HepG2 (cell line): ENCODE measurements around the gene CHID1. TPM values are rescaled to one million over a fixed set of nuclear protein-coding genes. Genes with fewer than 3 reads are reported as not detected.

Experiments
- AGO2 ChIP-seq: fragments of 200-400 bp; formaldehyde crosslinking; optimal IDR thresholded peaks from 2 replicates; pipeline ENCODE3; 2017; ENCODE audit warnings: mild to moderate bottlenecking, low read depth, low read length, moderate library complexity
- HNF1A ChIP-seq, 2 experiments: sonication (generic) in 1 of 2; formaldehyde crosslinking in 1 of 2; IDR thresholded peaks; 2 replicates each; pipeline versions ENCODE4 v1.4.0 to v1.6.1; 2016 to 2020; ENCODE audit warnings: borderline replicate concordance in 1 of 2, low read depth in 1 of 2, mild to moderate bottlenecking in 1 of 2, missing genetic modification reagents in 1 of 2
- HNF1B ChIP-seq: sonication (generic); formaldehyde crosslinking; IDR thresholded peaks from 2 replicates; pipeline ENCODE4 v1.5.1; 2020; ENCODE audit warnings: mild to moderate bottlenecking, moderate library complexity, missing genetic modification reagents
- polyA plus RNA-seq, 8 experiments: library from polyadenylated mRNA; depleted of rRNA in 3 of 8; stranded (reverse) in 7 of 8; unstranded in 1 of 8; fragments of >200 nt; fragmentation: Illumina TruSeq in 4 of 8; extraction: Trizol in 4 of 8; gene quantifications; 2 replicates each; pipeline versions ENCODE4 v1.2.1 to v1.2.3, GENCODE V29; 2011 to 2016; ENCODE audit warnings: low read depth in 4 of 8, missing spikeins in 1 of 8, mixed read lengths in 1 of 8; ENCODE audit not compliant: insufficient read depth in 1 of 8
- total RNA-seq, 5 experiments: library from RNA; depleted of rRNA; stranded (reverse); fragments of >200 nt; fragmentation: Illumina TruSeq; extraction: Trizol; gene quantifications; 2 replicates each; pipeline ENCODE4 v1.2.3, GENCODE V29; 2016; ENCODE audit warnings: low read depth in 1 of 5
- TF ChIP-seq, protein P1 (sequence below): sonication (generic); formaldehyde crosslinking; IDR thresholded peaks from 2 replicates; pipeline ENCODE4 v1.5.0; 2020; ENCODE audit warnings: mild to moderate bottlenecking, low read depth, missing genetic modification reagents, borderline replicate concordance

Gene CHID1
- total and polyA plus RNA-seq, 2 of the 13 experiments (the other 11 are each of a cell fraction or from before 2014, with no cell fraction given), result 65.1 to 93.6 TPM

- TF ChIP-seq HNF1A (IDR thresholded peaks at IDR 0.05; ENCODE audit: low read depth) (no peak), HNF1A (CRISPR knock-in tag; IDR thresholded peaks at IDR 0.05; ENCODE audit: borderline replicate concordance) (no peak), HNF1B (CRISPR knock-in tag) (no peak), AGO2 (peak; percentile 57)
- TF ChIP-seq, protein P1, sequence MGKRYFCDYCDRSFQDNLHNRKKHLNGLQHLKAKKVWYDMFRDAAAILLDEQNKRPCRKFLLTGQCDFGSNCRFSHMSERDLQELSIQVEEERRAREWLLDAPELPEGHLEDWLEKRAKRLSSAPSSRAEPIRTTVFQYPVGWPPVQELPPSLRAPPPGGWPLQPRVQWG, result no peak
Observed at GRCh38 chr11:866481-866880, 44.1 kb downstream of the CHID1 start (continued).
